Endothelial cell of umbilical vein (primary cell): Measurements from ENCODE around the gene LSP1. TPM values are rescaled to one million over a fixed set of nuclear protein-coding genes. Genes with fewer than 3 reads are reported as not detected.
"Not testable (repeated sequence)": the region's sequence is repeated elsewhere in the genome, so short reads cannot be mapped to it uniquely, and the experiment has no call there.

Experiments used
- BruUV-seq: library from RNA; stranded (reverse); fragments of 400-500 nt; replicated peaks from 2 replicates; lab custom pipeline; 2021; lab: Mats Ljungman, UMichigan
- CTCF ChIA-PET: fragments of 300-600, 350-600 bp; sonication (Branson Sonifier 250); formaldehyde crosslinking; loops from one replicate; lab custom pipeline; 2021; ENCODE audit warnings: antibody characterized with exemption, inconsistent platforms; lab: Charles Lee
- POLR2A ChIA-PET: fragments of 300-600, 350-600 bp; sonication (Branson Sonifier 250); formaldehyde crosslinking; loops from one replicate; lab custom pipeline; 2021; ENCODE audit warnings: antibody characterized with exemption, inconsistent platforms; lab: Charles Lee
- DNase-seq: peaks from one replicate; pipeline ENCODE4 v3.0.0-alpha.2; 2011; ENCODE audit warnings: low read depth, low spot score
- FAIRE-seq: peaks from 2 replicates; lab custom pipeline; 2011; peaks lifted over from hg19 to GRCh38; lab: Jason Lieb, UNC
- H2AFZ ChIP-seq: 2 replicates; pipeline ENCODE4 v1.6.0; 2012; ENCODE audit warnings: low read depth, low read length, control low read depth, inconsistent platforms
- H3K27ac ChIP-seq: 2 replicates; pipeline ENCODE4 v1.5.1; 2011; ENCODE audit warnings: low read depth, mild to moderate bottlenecking, control low read depth, low read length, moderate library complexity; ENCODE audit not compliant: insufficient read depth
- H3K27me3 ChIP-seq, 2 experiments: 2 replicates each; pipeline versions ENCODE4 v1.6.0 to v1.6.1; 2011; ENCODE audit warnings: low read length in 2 of 2, mixed read lengths in 1 of 2; ENCODE audit not compliant: control insufficient read depth in 2 of 2, insufficient read depth in 2 of 2
- H3K36me3 ChIP-seq, 2 experiments: 2 replicates in 1 of 2; 3 replicates in 1 of 2; pipeline ENCODE4 v1.5.1; 2011; ENCODE audit warnings: low read length in 2 of 2, mild to moderate bottlenecking in 1 of 2, moderate library complexity in 1 of 2; ENCODE audit not compliant: control insufficient read depth in 2 of 2, insufficient read depth in 2 of 2; ENCODE audit errors: extremely low read depth in 1 of 2
- H3K4me1 ChIP-seq: 3 replicates; pipeline ENCODE4 v1.5.1; 2011; ENCODE audit warnings: mild to moderate bottlenecking, low read length; ENCODE audit not compliant: control insufficient read depth, insufficient read depth; ENCODE audit errors: extremely low read depth
- H3K4me2 ChIP-seq: 2 replicates; pipeline ENCODE4 v1.6.1; 2011; ENCODE audit warnings: low read length, control low read depth, mixed read lengths; ENCODE audit not compliant: insufficient read depth
- H3K4me3 ChIP-seq, 3 experiments: fragments of 200-600 bp in 1 of 3; sonication (generic), shearing (Covaris generic) in 1 of 3; replicated peaks in 1 of 3; 2 replicates each; pipeline ENCODE4 v1.5.1; 2011 to 2016; ENCODE audit warnings: control low read depth in 3 of 3, low read length in 3 of 3, mild to moderate bottlenecking in 2 of 3, inconsistent platforms in 1 of 3, low read depth in 1 of 3, moderate library complexity in 1 of 3; ENCODE audit not compliant: insufficient read depth in 1 of 3
- H3K79me2 ChIP-seq: 2 replicates; pipeline ENCODE4 v1.6.0; 2012; ENCODE audit warnings: low read length, inconsistent platforms; ENCODE audit not compliant: control insufficient read depth, insufficient read depth
- H3K9ac ChIP-seq: replicated peaks from 2 replicates; pipeline ENCODE3; 2011; ENCODE audit warnings: low read length, control low read depth; ENCODE audit not compliant: insufficient read depth; ENCODE audit errors: extremely low read depth
- H3K9me1 ChIP-seq: replicated peaks from 3 replicates; pipeline ENCODE4 v1.6.0; 2011; ENCODE audit warnings: mild to moderate bottlenecking, low read length; ENCODE audit not compliant: control insufficient read depth, insufficient read depth; ENCODE audit errors: extremely low read depth
- H3K9me3 ChIP-seq: replicated peaks from 2 replicates; pipeline ENCODE4 v1.5.1; 2012; ENCODE audit warnings: low read length, inconsistent platforms; ENCODE audit not compliant: control insufficient read depth, insufficient read depth
- H4K20me1 ChIP-seq: replicated peaks from 2 replicates; pipeline ENCODE3; 2011; ENCODE audit warnings: mild to moderate bottlenecking, low read length; ENCODE audit not compliant: control insufficient read depth, insufficient read depth; ENCODE audit errors: extremely low read depth
- FOS ChIP-seq: IDR thresholded peaks from 2 replicates; pipeline ENCODE4 v1.6.1; 2011; ENCODE audit warnings: mild to moderate bottlenecking, low read length, moderate library complexity, borderline replicate concordance; ENCODE audit not compliant: insufficient read depth
- GATA2 ChIP-seq: IDR thresholded peaks from 2 replicates; pipeline ENCODE4 v1.7.0; 2011; ENCODE audit warnings: low read depth, mild to moderate bottlenecking, moderate library complexity, mixed read lengths, low read length; ENCODE audit not compliant: insufficient read length, insufficient read depth
- POLR2AphosphoS5 ChIP-seq: IDR thresholded peaks from 2 replicates; pipeline ENCODE4 v1.6.1; 2012; ENCODE audit warnings: low read depth, mild to moderate bottlenecking, control low read depth, low read length, moderate library complexity; ENCODE audit not compliant: insufficient read depth
- dilution Hi-C: fragments of 300-500 bp; cut with MboI; formaldehyde crosslinking; loops from one replicate; pipeline ENCODE4 v1.15.0; 2019; ENCODE audit warnings: low sequenced_read_pairs; ENCODE audit not compliant: extremely low pct_ligation_motif_present
- intact Hi-C: fragments of 100-400 bp; cut with micrococcal nuclease; formaldehyde crosslinking; loops from one replicate; pipeline ENCODE4 v1.10.0; 2022
- polyA plus RNA-seq, 4 experiments: library from polyadenylated mRNA; depleted of rRNA in 3 of 4; stranded (reverse) in 3 of 4; unstranded in 1 of 4; fragments of >200 nt; gene quantifications; 2 replicates each; pipeline versions ENCODE4 v1.2.1 to v1.2.3, GENCODE V29; 2011 to 2012; ENCODE audit warnings: missing spikeins in 1 of 4
- total RNA-seq: library from RNA; stranded (reverse); gene quantifications from 2 replicates; pipeline ENCODE4 v1.2.3, GENCODE V29; 2021
- TF ChIP-seq, protein P1 (sequence below): IDR thresholded peaks from 2 replicates; pipeline ENCODE4 v1.6.1; 2011; ENCODE audit not compliant: insufficient read depth, insufficient read length

The LSP1 gene
- total and polyA plus RNA-seq, 2 donors (not counting 3 experiments of a cell fraction or from before 2014, with no cell fraction given), result not detected

DNA sequence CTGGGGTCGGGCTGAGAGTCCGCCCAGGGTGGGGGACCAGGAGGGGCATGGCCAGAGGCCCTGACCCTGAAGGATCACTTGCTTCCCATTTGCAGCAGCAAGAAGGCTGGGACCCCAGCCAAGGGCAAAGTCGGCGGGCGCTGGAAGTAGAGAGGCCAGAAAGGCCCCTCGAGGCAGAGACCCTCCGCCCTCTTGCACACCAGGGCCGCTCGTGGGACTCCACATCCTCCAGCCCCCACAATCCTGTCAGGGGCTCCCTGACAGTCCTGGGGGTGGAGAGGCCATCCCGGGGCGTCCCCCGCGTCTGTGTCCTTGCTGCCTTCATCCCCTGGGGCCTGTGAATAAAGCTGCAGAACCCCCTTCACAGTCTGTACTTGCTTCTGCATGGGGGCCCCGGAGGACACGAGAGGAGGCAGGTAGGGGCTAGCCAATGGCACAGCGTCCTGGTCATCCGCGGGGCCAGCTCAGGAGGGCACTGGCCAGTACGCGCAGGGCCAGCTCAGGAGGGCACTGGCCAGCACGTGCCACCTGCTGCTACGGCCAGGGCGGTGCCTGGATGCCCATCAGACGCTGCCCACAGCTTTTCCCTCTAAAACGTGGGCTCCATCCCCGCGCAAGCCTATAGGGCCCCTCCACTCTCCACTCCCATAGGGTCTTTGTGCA is 85.6 kb downstream of the LSP1 start:
- ChIA-PET POLR2A (no interaction called here), CTCF (interaction anchor here (0.8 to 1.5 kb wide), 2 partner anchors 28 to 56 kb away, joined by 4 to 5 read pairs; no protein-coding TSS in a partner anchor)
- no peak for FAIRE-seq
- no peak for DNase-seq
- H3K27ac ChIP-seq, result no peak overlapping the region
- H3K27me3 ChIP-seq, result no peaks in the 10 kb centered on the region
- H3K36me3 ChIP-seq, result no peaks in the 10 kb centered on the region
- intact Hi-C loops (no loop called here), dilution Hi-C loops (no loop called here)
- H3K4me3 ChIP-seq, result no peak overlapping the region
- no peaks in the 10 kb centered on the region for H3K9me1 ChIP-seq
- BruUV-seq, result no TSS peak
- no peaks in the 10 kb centered on the region for H3K9me3 ChIP-seq
- no peak overlapping the region for H2AFZ ChIP-seq
- H3K4me2 ChIP-seq, result no peak overlapping the region
- TF ChIP-seq POLR2AphosphoS5, result no peak
- TF ChIP-seq, protein P1, sequence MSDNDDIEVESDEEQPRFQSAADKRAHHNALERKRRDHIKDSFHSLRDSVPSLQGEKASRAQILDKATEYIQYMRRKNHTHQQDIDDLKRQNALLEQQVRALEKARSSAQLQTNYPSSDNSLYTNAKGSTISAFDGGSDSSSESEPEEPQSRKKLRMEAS, result no peak
- no peaks in the 10 kb centered on the region for H3K79me2 ChIP-seq
- no peaks in the 10 kb centered on the region for H4K20me1 ChIP-seq
- no peaks in the 10 kb centered on the region for H3K4me1 ChIP-seq
- H3K9ac ChIP-seq, result no peak overlapping the region

DNA sequence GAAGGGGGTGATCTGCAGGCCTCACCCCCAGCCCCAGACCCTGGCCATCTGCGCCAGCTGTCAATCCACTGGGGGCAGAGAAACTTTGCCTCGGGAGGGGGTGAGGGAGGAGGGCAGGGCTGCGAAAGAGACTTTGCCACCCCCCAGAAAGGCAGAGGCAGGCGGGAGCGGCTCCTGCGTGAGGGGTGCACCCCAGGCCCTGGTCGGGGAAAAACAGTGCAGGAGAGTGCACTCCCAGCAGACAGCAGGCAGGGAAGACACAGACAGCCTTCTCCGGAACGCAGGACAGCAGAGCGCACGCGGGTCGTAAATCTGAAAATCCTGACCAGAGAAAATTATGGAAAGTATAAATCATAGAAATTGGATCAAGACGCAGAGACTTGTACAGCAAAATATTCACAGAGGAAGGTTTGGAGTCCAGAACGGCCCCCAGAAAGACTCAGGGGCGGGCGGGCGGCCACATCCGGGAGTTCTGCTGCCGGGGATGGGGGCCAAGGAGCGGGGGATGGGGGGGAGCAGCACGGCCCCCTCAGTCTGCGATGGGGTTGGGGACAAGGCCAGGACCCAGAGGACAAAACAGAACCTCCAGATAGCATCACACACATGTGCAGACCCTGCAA is 86.2 kb downstream of the LSP1 start:
- intact Hi-C loops (no loop called here), dilution Hi-C loops (no loop called here)
- H3K36me3 ChIP-seq, result no peaks in the 10 kb centered on the region
- H3K4me2 ChIP-seq, result no peak overlapping the region
- H3K27me3 ChIP-seq, result no peaks in the 10 kb centered on the region
- H3K4me3 ChIP-seq, result no peak overlapping the region
- FAIRE-seq, result no peak
- H3K4me1 ChIP-seq, result no peaks in the 10 kb centered on the region
- DNase-seq, result no peak
- H3K9me1 ChIP-seq, result no peaks in the 10 kb centered on the region
- no peak overlapping the region for H3K27ac ChIP-seq
- ChIA-PET CTCF (interaction anchor here (1.5 kb wide), 1 partner anchor 28 kb away, joined by 4 read pairs; no protein-coding TSS in a partner anchor), POLR2A (no interaction called here)
- H3K79me2 ChIP-seq, result no peaks in the 10 kb centered on the region
- no peaks in the 10 kb centered on the region for H3K9me3 ChIP-seq
- H4K20me1 ChIP-seq, result no peaks in the 10 kb centered on the region
- no peak overlapping the region for H3K9ac ChIP-seq
- H2AFZ ChIP-seq, result no peak overlapping the region
- BruUV-seq, result no TSS peak
- TF ChIP-seq, protein P1, result no peak
- TF ChIP-seq POLR2AphosphoS5 (no peak), FOS (no peak), GATA2 (no peak)

DNA sequence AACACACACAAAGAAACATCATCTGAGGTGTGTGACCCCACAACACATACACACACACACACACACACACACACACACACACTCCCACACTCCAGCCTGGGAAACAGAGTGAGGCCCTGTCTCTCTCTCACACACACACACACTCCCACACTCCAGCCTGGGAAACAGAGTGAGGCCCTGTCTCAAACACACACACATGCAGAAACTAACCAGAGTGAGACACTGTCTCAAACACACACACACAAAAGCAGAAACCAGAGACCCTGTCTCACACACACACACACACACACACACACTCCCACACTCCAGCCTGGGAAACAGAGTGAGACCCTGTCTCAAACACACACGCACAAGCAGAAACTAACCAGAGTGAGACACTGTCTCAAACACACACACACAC is 86.9 kb downstream of the LSP1 start:
- FAIRE-seq, H3K9ac ChIP-seq, dilution Hi-C loops, H3K4me1 ChIP-seq, CTCF ChIA-PET, H3K27ac ChIP-seq, H3K4me2 ChIP-seq, H4K20me1 ChIP-seq, BruUV-seq, H3K79me2 ChIP-seq, intact Hi-C loops, H3K9me1 ChIP-seq, H3K27me3 ChIP-seq, H3K9me3 ChIP-seq, H2AFZ ChIP-seq, H3K36me3 ChIP-seq, POLR2A ChIA-PET, H3K4me3 ChIP-seq: not testable (repeated sequence)
- DNase-seq, result peak; percentile 44
